GM12801 (cell line): Measurements from ENCODE around the gene RRAS2.

Source experiments
- CTCF ChIP-seq: IDR thresholded peaks from one replicate; pipeline ENCODE4 v1.5.1; 2011; ENCODE audit warnings: control low read depth; ENCODE audit not compliant: insufficient read length; ENCODE audit errors: extremely low read depth

The RRAS2 gene

GRCh38 chr11:14366936-14367335 lies 8.0 kb upstream of the RRAS2 start:
- no peak for TF ChIP-seq CTCF

GRCh38 chr11:14364322-14364721 lies 5.3 kb upstream of the RRAS2 start:
- TF ChIP-seq CTCF = no peak

- no peak for TF ChIP-seq CTCF
Measured at GRCh38 chr11:14362611-14363010, 3.6 kb upstream of the RRAS2 start.

- no peak for TF ChIP-seq CTCF
Measured at GRCh38 chr11:14361951-14362350, 3.0 kb upstream of the RRAS2 start.

GRCh38 chr11:14360976-14361375 lies 2.0 kb upstream of the RRAS2 start:
- no peak for TF ChIP-seq CTCF

GRCh38 chr11:14359501-14360031 lies 583 bp upstream of the RRAS2 start:
- TF ChIP-seq CTCF = no peak

GRCh38 chr11:14357881-14358728 lies 878 bp downstream of the RRAS2 start:
- no peak for TF ChIP-seq CTCF
